OCI-LY7 (cell line): ENCODE measurements around the gene MROH2A. TPM values are rescaled to one million over a fixed set of nuclear protein-coding genes. Genes with fewer than 3 reads are reported as not detected.

Experiments used
- BruUV-seq: library from RNA; stranded (reverse); fragments of 400-500 nt; replicated peaks from 2 replicates; lab custom pipeline; 2021; lab: Mats Ljungman, UMichigan
- CTCF ChIA-PET: fragments of 300-600 bp; sonication (Branson Sonifier 250); formaldehyde crosslinking; loops from one replicate; lab custom pipeline; 2022; ENCODE audit warnings: antibody characterized with exemption; ENCODE audit not compliant: unreplicated experiment; lab: Charles Lee
- POLR2A ChIA-PET: fragments of 300-600 bp; sonication (Branson Sonifier 250); formaldehyde crosslinking; loops from one replicate; lab custom pipeline; 2022; ENCODE audit warnings: antibody characterized with exemption; lab: Charles Lee
- DNase-seq: peaks from one replicate; pipeline ENCODE4 v3.0.0-alpha.2; 2015; ENCODE audit warnings: low spot score
- H2AFZ ChIP-seq: fragments of 200-600 bp; sonication (generic), shearing (Covaris generic); 2 replicates; pipeline ENCODE4 v1.6.1; 2014; ENCODE audit warnings: mild to moderate bottlenecking, antibody characterized with exemption, low read length, moderate library complexity
- H3K27ac ChIP-seq: fragments of 200-600 bp; sonication (generic); 2 replicates; pipeline ENCODE4 v1.5.1; 2014; ENCODE audit warnings: mixed run types, low read depth, mild to moderate bottlenecking, moderate library complexity, low read length, inconsistent platforms; ENCODE audit not compliant: poor library complexity, severe bottlenecking
- H3K36me3 ChIP-seq: fragments of 200-600 bp; sonication (generic); 2 replicates; pipeline ENCODE4 v1.6.1; 2014; ENCODE audit warnings: mild to moderate bottlenecking, antibody characterized with exemption, low read length, moderate library complexity, mixed read lengths; ENCODE audit not compliant: insufficient read depth
- H3K4me1 ChIP-seq: fragments of 200-600 bp; sonication (generic); 2 replicates; pipeline ENCODE4 v1.5.1; 2014; ENCODE audit warnings: mild to moderate bottlenecking, low read length; ENCODE audit not compliant: insufficient read depth, poor library complexity, severe bottlenecking
- H3K4me2 ChIP-seq: fragments of 200-600 bp; sonication (generic); 2 replicates; pipeline ENCODE4 v1.6.1; 2014; ENCODE audit warnings: mild to moderate bottlenecking, low read length
- H3K4me3 ChIP-seq: fragments of 200-600 bp; sonication (generic); 2 replicates; pipeline ENCODE4 v1.5.1; 2014; ENCODE audit warnings: mild to moderate bottlenecking, low read depth, low read length; ENCODE audit not compliant: poor library complexity, severe bottlenecking
- H3K79me2 ChIP-seq: fragments of 200-600 bp; sonication (generic); 2 replicates; pipeline ENCODE4 v1.6.1; 2016; ENCODE audit warnings: low read depth, mild to moderate bottlenecking, low read length, moderate library complexity, mixed read lengths; ENCODE audit not compliant: insufficient read depth
- H3K9me2 ChIP-seq: fragments of 200-600 bp; sonication (generic); 2 replicates; pipeline ENCODE4 v1.6.1; 2016; ENCODE audit warnings: mild to moderate bottlenecking, low read length, mixed read lengths; ENCODE audit not compliant: insufficient read depth
- H3K9me3 ChIP-seq: fragments of 200-600 bp; sonication (generic); 2 replicates; pipeline ENCODE4 v1.6.1; 2014; ENCODE audit warnings: mild to moderate bottlenecking, mixed run types, low read length, mixed read lengths
- H4K20me1 ChIP-seq: fragments of 200-600 bp; sonication (generic); 2 replicates; pipeline ENCODE4 v1.6.1; 2014; ENCODE audit warnings: mild to moderate bottlenecking, antibody characterized with exemption, low read length, moderate library complexity, mixed read lengths; ENCODE audit not compliant: insufficient read depth
- EZH2phosphoT487 ChIP-seq: fragments of 200-600 bp; sonication (generic); IDR thresholded peaks from 2 replicates; pipeline ENCODE4 v1.6.1; 2018; ENCODE audit warnings: low read depth, borderline replicate concordance, mild to moderate bottlenecking, mixed run types, antibody characterized with exemption, low read length, moderate library complexity, mixed read lengths
- intact Hi-C: fragments of 100-400 bp; cut with micrococcal nuclease; formaldehyde crosslinking; loops from one replicate; pipeline ENCODE4 v1.10.0; 2022; ENCODE audit not compliant: unreplicated experiment
- total RNA-seq, 2 experiments: library from RNA; depleted of rRNA in 1 of 2; stranded (reverse); fragments of >200 nt in 1 of 2; shearing (Covaris generic) in 1 of 2; gene quantifications; 2 replicates each; pipeline ENCODE4 v1.2.3, GENCODE V29; 2014 to 2022
- TF ChIP-seq, protein P1 (sequence below): fragments of 200-600 bp; sonication (generic); conservative IDR thresholded peaks from 2 replicates; pipeline ENCODE4 v1.5.1; 2014; ENCODE audit warnings: mild to moderate bottlenecking, antibody characterized with exemption, low read length, moderate library complexity, mixed read lengths

MROH2A gene
- total RNA-seq, 2 experiments from 2014 or later, result not detected

DNA sequence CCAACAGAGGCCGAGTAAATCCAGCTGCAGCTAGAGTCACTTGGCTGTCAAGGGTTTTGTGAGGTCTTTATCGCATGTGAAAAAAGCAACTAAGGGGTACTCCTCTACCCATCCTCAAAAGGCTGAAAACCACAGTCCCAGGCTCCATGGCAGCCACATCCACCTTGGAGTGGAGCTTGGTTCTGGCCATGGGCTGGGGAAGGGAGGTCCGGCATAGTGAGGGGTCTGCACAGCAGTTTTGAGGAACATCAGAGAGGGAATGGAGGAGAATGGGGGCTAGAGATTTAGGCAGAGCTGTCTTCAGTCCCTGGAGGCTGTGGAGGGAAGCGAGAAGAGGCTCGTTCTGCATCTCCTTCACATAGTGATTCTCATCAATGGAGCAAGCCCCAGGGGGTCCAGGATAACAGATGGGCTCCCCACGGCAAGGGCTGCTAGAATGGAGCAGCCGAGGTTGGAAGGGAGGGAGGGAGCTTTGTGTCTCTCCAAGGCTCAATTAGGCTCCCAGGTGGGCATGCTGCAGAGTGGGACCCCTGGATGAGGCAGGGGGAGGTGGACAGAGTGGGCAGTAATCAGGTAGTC lies 21.0 kb downstream of the MROH2A start:
- intact Hi-C loops, result no loop called here

DNA sequence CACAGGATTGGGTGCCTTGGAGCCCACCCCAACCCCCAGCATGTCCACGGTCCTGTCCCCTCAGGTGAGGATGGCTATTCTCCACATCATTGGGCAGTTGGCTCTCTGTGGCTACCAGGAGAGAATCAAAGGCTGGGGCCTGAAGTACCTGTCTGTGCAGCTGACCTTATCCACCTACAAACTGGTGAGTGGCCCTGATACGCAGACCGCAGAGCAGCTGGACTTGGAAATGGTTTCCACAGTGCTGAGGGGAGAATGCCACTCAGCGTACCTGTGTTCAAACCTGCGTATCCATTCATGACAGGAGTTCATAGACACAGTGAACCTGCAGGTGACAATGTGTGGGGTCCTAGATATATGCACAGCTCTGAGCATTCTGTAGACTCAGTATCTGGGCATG lies 21.6 kb downstream of the MROH2A start:
- TF ChIP-seq EZH2phosphoT487, result no peak
- TF ChIP-seq, protein P1, sequence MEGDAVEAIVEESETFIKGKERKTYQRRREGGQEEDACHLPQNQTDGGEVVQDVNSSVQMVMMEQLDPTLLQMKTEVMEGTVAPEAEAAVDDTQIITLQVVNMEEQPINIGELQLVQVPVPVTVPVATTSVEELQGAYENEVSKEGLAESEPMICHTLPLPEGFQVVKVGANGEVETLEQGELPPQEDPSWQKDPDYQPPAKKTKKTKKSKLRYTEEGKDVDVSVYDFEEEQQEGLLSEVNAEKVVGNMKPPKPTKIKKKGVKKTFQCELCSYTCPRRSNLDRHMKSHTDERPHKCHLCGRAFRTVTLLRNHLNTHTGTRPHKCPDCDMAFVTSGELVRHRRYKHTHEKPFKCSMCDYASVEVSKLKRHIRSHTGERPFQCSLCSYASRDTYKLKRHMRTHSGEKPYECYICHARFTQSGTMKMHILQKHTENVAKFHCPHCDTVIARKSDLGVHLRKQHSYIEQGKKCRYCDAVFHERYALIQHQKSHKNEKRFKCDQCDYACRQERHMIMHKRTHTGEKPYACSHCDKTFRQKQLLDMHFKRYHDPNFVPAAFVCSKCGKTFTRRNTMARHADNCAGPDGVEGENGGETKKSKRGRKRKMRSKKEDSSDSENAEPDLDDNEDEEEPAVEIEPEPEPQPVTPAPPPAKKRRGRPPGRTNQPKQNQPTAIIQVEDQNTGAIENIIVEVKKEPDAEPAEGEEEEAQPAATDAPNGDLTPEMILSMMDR, result no peak
- no peaks in the 10 kb centered on the region for H4K20me1 ChIP-seq
- H3K79me2 ChIP-seq, result no peaks in the 10 kb centered on the region
- H3K9me2 ChIP-seq, result no peaks in the 10 kb centered on the region
- DNase-seq, result no peak
- H3K4me3 ChIP-seq, result no peak overlapping the region
- no peaks in the 10 kb centered on the region for H3K36me3 ChIP-seq
- peaks cover 11% of the 10 kb centered on the region for H3K4me1 ChIP-seq
- intact Hi-C loops, result no loop called here
- no peak overlapping the region for H3K4me2 ChIP-seq
- ChIA-PET POLR2A (interaction anchor here (0.5 kb wide), 1 partner anchor 170 kb away, joined by 3 read pairs; no protein-coding TSS in a partner anchor), CTCF (no interaction called here)
- no peaks in the 10 kb centered on the region for H3K9me3 ChIP-seq
- no TSS peak for BruUV-seq
- no peak overlapping the region for H2AFZ ChIP-seq
- no peak overlapping the region for H3K27ac ChIP-seq

More for the DNA sequence above, 21.0 kb downstream of the MROH2A start:
- no peak for TF ChIP-seq EZH2phosphoT487
- TF ChIP-seq, protein P1, result no peak
- Histone ChIP-seq H3K36me3 (no peaks in the 10 kb centered on the region), H2AFZ (no peak overlapping the region), H3K9me3 (no peaks in the 10 kb centered on the region), H3K4me3 (no peak overlapping the region), H3K4me1 (peaks cover 11% of the 10 kb centered on the region), H3K27ac (no peak overlapping the region), H3K4me2 (no peak overlapping the region), H3K9me2 (no peaks in the 10 kb centered on the region), H4K20me1 (no peaks in the 10 kb centered on the region), H3K79me2 (no peaks in the 10 kb centered on the region)
- ChIA-PET POLR2A (interaction anchor here (0.5 kb wide), 1 partner anchor 170 kb away, joined by 3 read pairs; no protein-coding TSS in a partner anchor), CTCF (interaction anchor here (0.5 kb wide), 1 partner anchor 788 kb away, joined by 3 read pairs; no protein-coding TSS in a partner anchor)
- DNase-seq, result no peak
- BruUV-seq, result no TSS peak

DNA sequence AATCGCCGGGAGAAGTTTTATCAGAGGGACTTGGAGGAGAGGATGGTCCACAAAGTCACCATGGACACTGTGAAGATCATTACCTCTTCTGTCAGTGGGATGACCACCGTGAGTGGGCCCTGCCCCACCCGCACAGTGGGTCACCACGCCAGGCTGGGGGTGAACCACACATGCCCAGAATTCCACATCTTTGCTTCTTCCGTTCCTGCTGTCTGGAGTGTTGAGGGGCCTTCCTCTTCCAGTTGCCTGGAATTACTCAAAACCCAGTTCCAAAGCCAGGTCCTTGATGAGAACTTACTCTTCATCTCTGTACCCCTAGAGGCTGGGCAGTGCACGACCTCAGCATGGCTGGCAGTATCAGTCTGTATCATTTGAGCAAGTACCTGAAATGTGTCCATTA lies 22.1 kb downstream of the MROH2A start:
- H3K4me2 ChIP-seq, result no peak overlapping the region
- H3K9me3 ChIP-seq, result no peaks in the 10 kb centered on the region
- peaks cover 11% of the 10 kb centered on the region for H3K4me1 ChIP-seq
- no peaks in the 10 kb centered on the region for H3K9me2 ChIP-seq
- intact Hi-C loops, result no loop called here
- no peaks in the 10 kb centered on the region for H3K79me2 ChIP-seq
- no peaks in the 10 kb centered on the region for H3K36me3 ChIP-seq
- H3K27ac ChIP-seq, result no peak overlapping the region
- no peak for TF ChIP-seq EZH2phosphoT487
- TF ChIP-seq, protein P1, result no peak
- no peak for DNase-seq
- no peaks in the 10 kb centered on the region for H4K20me1 ChIP-seq
- no peak overlapping the region for H2AFZ ChIP-seq
- BruUV-seq, result no TSS peak
- no peak overlapping the region for H3K4me3 ChIP-seq
- CTCF ChIA-PET, result no interaction called here
- POLR2A ChIA-PET, result no interaction called here
